BLaER1 treated with 17β-estradiol and CSF1 and Interleukin-3, amounts not matched to agents 10 nM and 100 nM (cell line): ENCODE measurements around the gene CDC45.
"Not testable (repeated sequence)": the region's sequence is repeated elsewhere in the genome, so short reads cannot be mapped to it uniquely, and the experiment has no call there.

Experiments
- H3K27ac ChIP-seq, 11 experiments: shearing (Covaris generic); formaldehyde crosslinking; 2 replicates each; pipeline ENCODE4 v1.8.1; 2022
- H3K27me3 ChIP-seq, 11 experiments: shearing (Covaris generic); formaldehyde crosslinking; 2 replicates each; pipeline ENCODE4 v1.8.1; 2022
- H3K36me3 ChIP-seq, 11 experiments: shearing (Covaris generic); formaldehyde crosslinking; 2 replicates each; pipeline ENCODE4 v1.8.1; 2022
- H3K4me1 ChIP-seq, 10 experiments: shearing (Covaris generic); formaldehyde crosslinking; 2 replicates each; pipeline ENCODE4 v1.8.1; 2022
- H3K4me2 ChIP-seq, 11 experiments: shearing (Covaris generic); formaldehyde crosslinking; 2 replicates each; pipeline ENCODE4 v1.8.1; 2022
- H3K4me3 ChIP-seq, 10 experiments: shearing (Covaris generic); formaldehyde crosslinking; 2 replicates each; pipeline ENCODE4 v1.8.1; 2022
- H3K9ac ChIP-seq, 11 experiments: shearing (Covaris generic); formaldehyde crosslinking; 2 replicates each; pipeline ENCODE4 v1.8.1; 2022
- H3K9me3 ChIP-seq, 11 experiments: shearing (Covaris generic); formaldehyde crosslinking; replicated peaks in 1 of 11; 2 replicates each; pipeline ENCODE4 v1.8.1; 2022
- H4K20me1 ChIP-seq, 11 experiments: shearing (Covaris generic); formaldehyde crosslinking; 2 replicates each; pipeline ENCODE4 v1.8.1; 2022
- Cebpa-rat ChIP-seq, 11 experiments: shearing (Covaris generic); IDR thresholded peaks; 2 replicates each; pipeline ENCODE4 v1.8.1; 2022

CDC45 gene

DNA sequence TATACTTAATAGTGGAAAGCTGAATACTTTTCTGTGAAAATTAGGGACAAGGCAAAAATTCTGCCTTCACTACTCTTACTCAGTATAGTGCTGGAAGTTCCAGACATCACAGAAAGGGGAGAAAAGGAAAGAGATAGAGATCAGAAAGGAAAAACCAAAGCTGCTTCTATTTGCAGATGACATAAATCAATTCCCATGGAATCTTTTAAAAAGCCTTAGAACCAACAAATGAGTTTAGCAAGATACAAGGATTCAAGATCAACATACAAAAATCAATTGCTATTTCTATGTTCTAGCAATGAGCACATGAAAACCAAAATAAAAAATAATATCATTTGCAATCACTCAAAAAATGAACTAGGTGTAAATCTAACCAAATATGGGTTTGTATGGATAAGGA is 60.7 kb downstream of the CDC45 start:
- H3K9me3 ChIP-seq = no peaks in the 10 kb centered on the region
- H3K9ac ChIP-seq = no peak overlapping the region
- no peaks in the 10 kb centered on the region; a peak in 1 of 22 replicates for H4K20me1 ChIP-seq
- H3K36me3 ChIP-seq = no peaks in the 10 kb centered on the region
- H3K27me3 ChIP-seq = no peaks in the 10 kb centered on the region
- TF ChIP-seq Cebpa-rat (IDR thresholded peaks at IDR 0.05) = no peak
- H3K4me1 ChIP-seq = peaks cover 0 to 8% (median 0%) of the 10 kb centered on the region in 10 experiments; a peak in 5 of 20 replicates
- no peak overlapping the region for H3K4me2 ChIP-seq
- no peak overlapping the region for H3K27ac ChIP-seq
- no peak overlapping the region for H3K4me3 ChIP-seq

DNA sequence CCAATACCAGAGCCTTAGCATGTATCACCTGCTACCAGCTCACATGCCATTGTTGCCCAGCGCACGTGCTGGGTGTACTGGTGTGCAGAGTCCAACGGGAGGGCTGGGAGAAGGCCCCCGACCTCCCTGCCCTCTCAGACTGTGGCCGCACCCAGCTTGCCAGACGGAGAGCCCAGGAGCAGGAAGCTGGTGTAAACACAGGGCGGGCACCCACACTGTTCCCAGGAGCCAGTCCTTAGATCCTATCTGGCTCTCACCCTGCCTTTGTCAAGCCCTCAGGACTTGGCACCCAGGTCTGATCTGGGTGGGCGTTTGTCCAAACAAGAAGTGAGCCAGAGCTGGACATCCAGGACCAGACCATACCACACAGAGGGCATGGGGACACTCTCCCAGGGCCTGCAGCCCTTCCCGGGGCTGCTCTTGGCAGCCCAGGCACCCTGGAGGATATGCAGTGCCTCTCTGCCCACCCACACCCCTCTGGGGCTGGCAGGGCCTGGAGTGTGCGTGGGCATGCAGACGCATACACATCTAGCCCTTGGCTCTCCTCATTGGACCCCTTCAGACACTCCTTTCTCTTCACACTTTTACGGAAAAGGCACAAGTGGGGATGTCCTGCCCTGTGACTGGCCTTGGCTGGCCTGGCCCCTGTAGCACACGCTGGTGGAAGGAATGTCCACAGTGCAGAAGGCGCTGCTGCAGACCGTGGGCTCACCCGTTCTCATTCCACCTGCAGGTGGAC is 64.4 kb downstream of the CDC45 start:
- no peak overlapping the region for H3K4me2 ChIP-seq
- no peaks in the 10 kb centered on the region for H3K36me3 ChIP-seq
- H3K9ac ChIP-seq = no peak overlapping the region
- H3K27me3 ChIP-seq = no peaks in the 10 kb centered on the region
- no peak for TF ChIP-seq Cebpa-rat (IDR thresholded peaks at IDR 0.05)
- H3K4me1 ChIP-seq = peaks cover 0 to 5% (median 0%) of the 10 kb centered on the region in 10 experiments; a peak in 2 of 20 replicates
- H3K27ac ChIP-seq = no peak overlapping the region
- H4K20me1 ChIP-seq = no peaks in the 10 kb centered on the region; a peak in 1 of 22 replicates
- no peaks in the 10 kb centered on the region for H3K9me3 ChIP-seq
- H3K4me3 ChIP-seq = no peak overlapping the region

DNA sequence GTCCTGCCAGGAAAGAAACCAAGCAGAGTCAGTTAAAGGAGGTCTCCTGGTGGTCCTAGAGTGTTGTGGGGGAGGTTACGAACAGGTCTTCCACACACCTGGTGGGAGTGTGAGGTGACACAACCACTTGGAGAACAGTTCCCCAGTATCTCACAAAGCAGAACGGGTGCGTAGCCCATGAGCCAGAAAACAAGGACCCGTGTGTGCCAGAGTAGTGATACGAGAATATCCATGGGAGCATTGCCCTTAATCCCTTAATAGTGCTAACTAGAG is 66.2 kb downstream of the CDC45 start:
- no peaks in the 10 kb centered on the region for H3K9me3 ChIP-seq
- H3K9ac ChIP-seq = no peak overlapping the region
- H3K27ac ChIP-seq = no peak overlapping the region
- H4K20me1 ChIP-seq = no peaks in the 10 kb centered on the region; a peak in 1 of 22 replicates
- H3K27me3 ChIP-seq = no peaks in the 10 kb centered on the region
- H3K4me2 ChIP-seq = no peak overlapping the region
- no peaks in the 10 kb centered on the region for H3K36me3 ChIP-seq
- H3K4me3 ChIP-seq = no peak overlapping the region
- H3K4me1 ChIP-seq = peaks cover 0 to 5% (median 0%) of the 10 kb centered on the region in 10 experiments; a peak in 2 of 20 replicates
- no peak for TF ChIP-seq Cebpa-rat (IDR thresholded peaks at IDR 0.05)

DNA sequence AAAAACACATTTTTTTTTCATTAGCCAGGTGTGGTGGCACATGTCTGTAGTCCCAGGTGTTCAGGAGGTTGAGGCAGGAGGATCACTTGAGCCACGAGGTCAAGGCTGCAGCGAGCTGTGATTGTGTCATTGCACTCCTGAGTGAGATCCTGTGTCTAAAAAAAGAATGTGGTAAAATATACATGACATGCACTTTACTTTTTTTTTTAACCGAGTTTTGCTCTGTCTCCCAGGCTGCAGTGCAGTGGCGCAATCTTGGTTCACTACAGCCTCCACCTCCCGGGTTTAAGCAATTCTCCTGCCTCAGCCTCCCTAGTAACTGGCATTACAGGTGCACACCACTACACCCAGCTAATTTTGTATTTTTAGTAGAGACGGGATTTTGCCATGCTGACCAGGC is 67.0 kb downstream of the CDC45 start:
- Histone ChIP-seq H3K4me3 (no peak overlapping the region), H3K9me3 (no peaks in the 10 kb centered on the region), H4K20me1 (no peaks in the 10 kb centered on the region; a peak in 1 of 22 replicates), H3K36me3 (no peaks in the 10 kb centered on the region), H3K9ac (no peak overlapping the region), H3K27me3 (no peaks in the 10 kb centered on the region), H3K27ac (no peak overlapping the region), H3K4me1 (peaks cover 0 to 5% (median 0%) of the 10 kb centered on the region in 10 experiments; a peak in 2 of 20 replicates), H3K4me2 (no peak overlapping the region)
- peak in 2 of 11 experiments; percentile 24 to 42; a peak in 2 of 22 replicates for TF ChIP-seq Cebpa-rat (IDR thresholded peaks at IDR 0.05)

DNA sequence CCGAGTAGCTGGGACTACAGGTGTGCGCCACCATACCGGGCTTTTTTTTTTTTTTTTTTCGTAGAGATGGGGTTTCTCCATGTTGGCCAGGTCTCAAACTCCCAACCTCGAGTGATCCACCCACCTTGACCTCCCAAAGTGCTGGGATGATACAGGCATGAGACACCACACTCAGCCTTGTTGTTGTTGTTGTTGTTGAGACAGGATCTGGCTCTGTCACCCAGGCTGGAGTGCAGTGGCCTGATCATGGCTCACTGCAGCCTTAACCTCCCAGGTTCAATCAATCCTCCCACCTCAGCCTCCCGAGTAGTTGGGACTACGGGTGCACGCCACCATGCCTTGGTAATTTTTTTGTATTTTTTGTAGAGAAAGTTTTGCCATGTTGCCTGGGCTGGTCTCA is 67.9 kb downstream of the CDC45 start:
- H3K4me3 ChIP-seq = no peak overlapping the region
- no peaks in the 10 kb centered on the region for H4K20me1 ChIP-seq
- no peak for TF ChIP-seq Cebpa-rat (IDR thresholded peaks at IDR 0.05)
- H3K9me3 ChIP-seq = peaks cover 0 to 7% (median 4%) of the 10 kb centered on the region in 11 experiments; a peak in 8 of 22 replicates
- no peak overlapping the region for H3K27ac ChIP-seq
- peaks cover 0 to 5% (median 0%) of the 10 kb centered on the region in 10 experiments; a peak in 2 of 20 replicates for H3K4me1 ChIP-seq
- no peaks in the 10 kb centered on the region for H3K36me3 ChIP-seq
- no peaks in the 10 kb centered on the region for H3K27me3 ChIP-seq
- H3K4me2 ChIP-seq = no peak overlapping the region
- H3K9ac ChIP-seq = no peak overlapping the region

DNA sequence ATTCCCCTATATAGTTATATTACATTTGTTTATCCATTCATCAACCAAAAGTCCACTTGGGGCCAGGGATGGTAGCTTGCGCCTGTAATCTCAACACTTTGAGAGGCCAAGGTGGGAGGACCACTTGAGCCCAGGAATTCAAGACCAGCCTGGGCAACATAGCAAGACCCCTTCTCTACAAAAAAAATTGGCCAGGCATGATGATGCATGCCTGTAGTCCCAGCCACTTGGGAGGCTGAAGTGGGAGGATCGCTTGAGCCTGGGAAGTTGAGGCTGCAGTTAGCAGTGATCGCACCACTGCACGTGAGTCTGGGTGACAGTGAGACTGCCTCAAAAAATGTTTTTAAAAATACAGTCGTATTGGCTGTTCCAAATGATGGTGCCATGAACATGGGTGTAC is 68.7 kb downstream of the CDC45 start:
- not testable (repeated sequence) for H3K4me3 ChIP-seq, H4K20me1 ChIP-seq, H3K27me3 ChIP-seq, H3K9ac ChIP-seq, H3K4me1 ChIP-seq, H3K27ac ChIP-seq, H3K36me3 ChIP-seq, H3K4me2 ChIP-seq
- peaks cover 6 to 15% (median 12%) of the 10 kb centered on the region in 11 experiments; a peak in 21 of 22 replicates for H3K9me3 ChIP-seq

DNA sequence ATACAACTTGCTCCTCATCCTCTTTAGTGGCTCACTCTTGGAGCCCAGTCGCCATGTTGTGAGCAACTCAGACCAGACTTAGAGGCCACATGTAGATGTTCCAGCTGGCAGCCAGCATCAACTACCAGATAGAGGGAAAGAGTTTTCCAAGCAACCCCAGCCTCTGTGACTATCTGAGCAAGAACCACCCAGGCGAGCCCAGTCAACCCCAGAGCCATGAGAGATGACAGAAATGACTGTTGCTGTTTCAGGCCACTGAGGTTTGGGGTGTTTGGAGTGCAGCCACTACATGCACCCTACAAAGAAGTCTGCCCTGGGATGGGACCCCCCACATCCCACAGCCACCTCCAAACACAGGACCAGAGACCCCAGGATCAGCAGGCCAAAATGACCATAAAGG is 69.2 kb downstream of the CDC45 start:
- peaks cover 0 to 5% (median 0%) of the 10 kb centered on the region in 10 experiments; a peak in 2 of 20 replicates for H3K4me1 ChIP-seq
- no peak overlapping the region for H3K4me2 ChIP-seq
- H3K9me3 ChIP-seq = peaks cover 12 to 20% (median 17%) of the 10 kb centered on the region in 11 experiments
- no peak overlapping the region for H3K27ac ChIP-seq
- H3K36me3 ChIP-seq = no peaks in the 10 kb centered on the region
- no peaks in the 10 kb centered on the region for H4K20me1 ChIP-seq
- no peaks in the 10 kb centered on the region for H3K27me3 ChIP-seq
- no peak overlapping the region for H3K4me3 ChIP-seq
- H3K9ac ChIP-seq = no peak overlapping the region
- no peak for TF ChIP-seq Cebpa-rat (IDR thresholded peaks at IDR 0.05)

DNA sequence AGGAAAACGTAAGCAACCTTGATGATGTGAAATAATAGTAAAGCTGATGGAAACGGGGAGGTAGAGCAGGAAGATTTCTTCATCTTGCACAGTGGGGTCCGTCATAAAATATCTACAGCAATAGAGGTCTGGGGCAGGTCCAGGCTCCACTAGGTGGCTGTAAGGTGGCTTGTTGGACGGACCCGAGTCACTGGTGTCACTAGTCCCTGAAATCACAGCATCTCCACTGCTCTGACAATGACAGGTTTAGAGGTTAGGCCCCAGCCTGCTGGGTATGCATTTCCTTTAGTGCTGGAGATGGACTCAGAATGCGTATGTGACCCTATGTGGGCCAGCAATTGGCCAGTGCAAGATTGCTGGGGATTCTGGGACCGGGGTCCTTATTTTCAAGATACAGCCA is 69.7 kb downstream of the CDC45 start:
- no peak overlapping the region for H3K9ac ChIP-seq
- no peak overlapping the region for H3K27ac ChIP-seq
- no peak for TF ChIP-seq Cebpa-rat (IDR thresholded peaks at IDR 0.05)
- H3K27me3 ChIP-seq = no peaks in the 10 kb centered on the region
- no peak overlapping the region for H3K4me2 ChIP-seq
- no peaks in the 10 kb centered on the region for H3K36me3 ChIP-seq
- peaks cover 15 to 21% (median 18%) of the 10 kb centered on the region in 11 experiments for H3K9me3 ChIP-seq
- H3K4me1 ChIP-seq = peaks cover 0 to 5% (median 0%) of the 10 kb centered on the region in 10 experiments; a peak in 2 of 20 replicates
- H3K4me3 ChIP-seq = no peak overlapping the region
- H4K20me1 ChIP-seq = no peaks in the 10 kb centered on the region

DNA sequence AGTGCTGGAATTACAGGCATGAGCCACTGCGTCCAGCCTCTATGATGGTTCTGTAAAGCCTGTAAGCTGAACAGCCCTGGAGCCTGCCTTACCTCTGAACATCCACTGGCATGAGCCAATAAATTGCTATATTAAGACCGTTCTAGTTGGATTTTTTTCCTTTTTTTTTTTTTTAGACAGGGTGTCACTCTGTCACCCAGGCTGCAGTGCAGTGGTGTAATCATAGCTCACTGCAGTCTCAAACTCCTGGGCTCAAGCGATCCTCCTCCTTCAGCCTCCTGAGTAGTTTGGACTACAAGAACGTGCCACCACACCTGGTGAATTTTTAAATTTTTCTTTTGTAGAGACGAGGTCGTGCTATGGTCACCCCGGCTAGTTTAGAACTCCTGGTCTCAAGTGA is 70.7 kb downstream of the CDC45 start:
- no peak for TF ChIP-seq Cebpa-rat (IDR thresholded peaks at IDR 0.05)
- no peaks in the 10 kb centered on the region for H3K27me3 ChIP-seq

DNA sequence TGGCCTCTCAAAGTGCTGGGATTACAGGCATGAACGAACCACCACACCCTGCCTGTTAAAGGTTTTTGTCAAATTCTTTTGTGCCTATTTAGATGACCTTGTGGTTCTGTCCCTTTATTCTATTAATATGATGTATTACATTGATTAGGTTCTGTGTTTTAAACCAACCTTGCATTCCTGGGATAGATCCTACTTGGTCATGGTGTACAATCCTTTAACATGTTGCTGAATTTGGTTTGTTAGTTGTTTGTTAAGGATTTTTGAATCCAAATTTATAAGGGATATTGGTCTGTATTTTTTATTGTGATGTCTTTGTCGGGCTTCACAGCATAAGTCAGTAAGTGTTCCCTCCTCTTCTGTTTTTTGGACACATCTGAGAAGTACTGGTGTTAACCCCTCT is 73.5 kb downstream of the CDC45 start:
- Histone ChIP-seq H3K36me3 (no peaks in the 10 kb centered on the region), H3K4me3 (no peak overlapping the region), H3K27ac (no peak overlapping the region), H3K4me2 (no peak overlapping the region), H3K9ac (no peak overlapping the region), H3K9me3 (peaks cover 15 to 21% (median 18%) of the 10 kb centered on the region in 11 experiments), H3K27me3 (no peaks in the 10 kb centered on the region), H4K20me1 (no peaks in the 10 kb centered on the region), H3K4me1 (no peaks in the 10 kb centered on the region)
- no peak for TF ChIP-seq Cebpa-rat (IDR thresholded peaks at IDR 0.05)

More for the DNA sequence above, 70.7 kb downstream of the CDC45 start:
- peaks cover 15 to 21% (median 18%) of the 10 kb centered on the region in 11 experiments for H3K9me3 ChIP-seq
- no peak overlapping the region for H3K4me2 ChIP-seq
- H3K4me3 ChIP-seq = no peak overlapping the region
- no peak overlapping the region for H3K27ac ChIP-seq
- no peak overlapping the region for H3K9ac ChIP-seq
- H3K4me1 ChIP-seq = peaks cover 0 to 5% (median 0%) of the 10 kb centered on the region in 10 experiments; a peak in 2 of 20 replicates
- no peaks in the 10 kb centered on the region for H4K20me1 ChIP-seq
- H3K36me3 ChIP-seq = no peaks in the 10 kb centered on the region
